ENCODE measurements around the gene CCDC14. TPM values are rescaled to one million over a fixed set of nuclear protein-coding genes. Genes with fewer than 3 reads are reported as not detected.
"Not testable (repeated sequence)": the region's sequence is repeated elsewhere in the genome, so short reads cannot be mapped to it uniquely, and the experiment has no call there.

Gene CCDC14
- total RNA-seq, 2 donors from 2014 or later, result 63.6 to 73.7 TPM

DNA sequence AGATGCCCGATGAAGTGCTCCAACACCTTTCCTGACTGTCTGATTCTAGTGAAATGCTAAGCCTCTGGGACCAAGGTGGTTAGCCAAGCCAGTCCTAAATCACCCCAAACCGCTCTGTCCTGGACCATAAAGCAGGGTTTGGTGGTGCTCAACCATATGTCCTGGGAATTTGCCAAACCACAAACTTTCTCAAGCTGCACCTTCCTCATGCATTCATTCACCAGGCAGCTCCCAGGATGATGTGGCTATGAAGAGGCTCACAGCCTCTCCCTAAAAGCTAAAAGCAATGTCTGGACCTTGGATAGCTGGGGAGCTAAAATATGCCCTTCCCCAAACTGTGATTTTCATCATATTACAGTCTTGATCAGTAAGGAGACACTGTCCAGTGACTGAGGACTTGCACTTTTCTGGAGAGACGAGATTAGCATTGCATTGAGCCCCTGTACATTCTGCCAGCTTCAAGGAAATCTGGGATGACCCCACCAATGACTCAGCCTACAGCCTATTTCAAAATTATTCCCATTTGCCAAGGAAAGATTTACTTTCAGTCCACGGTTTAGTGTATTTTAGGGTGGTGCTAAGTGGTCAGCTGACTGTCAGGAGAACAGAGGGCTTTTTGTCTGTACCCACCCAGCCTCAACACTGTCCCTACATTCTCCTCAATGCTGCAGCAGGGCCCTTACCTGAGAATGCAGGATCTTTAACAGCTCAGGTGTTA lies 15.3 kb upstream of the CCDC14 start:
- intact Hi-C loops (cut with DNase I, micrococcal nuclease); DNase-seq: not testable (repeated sequence)
- ATAC-seq, result peak; percentile 27

DNA sequence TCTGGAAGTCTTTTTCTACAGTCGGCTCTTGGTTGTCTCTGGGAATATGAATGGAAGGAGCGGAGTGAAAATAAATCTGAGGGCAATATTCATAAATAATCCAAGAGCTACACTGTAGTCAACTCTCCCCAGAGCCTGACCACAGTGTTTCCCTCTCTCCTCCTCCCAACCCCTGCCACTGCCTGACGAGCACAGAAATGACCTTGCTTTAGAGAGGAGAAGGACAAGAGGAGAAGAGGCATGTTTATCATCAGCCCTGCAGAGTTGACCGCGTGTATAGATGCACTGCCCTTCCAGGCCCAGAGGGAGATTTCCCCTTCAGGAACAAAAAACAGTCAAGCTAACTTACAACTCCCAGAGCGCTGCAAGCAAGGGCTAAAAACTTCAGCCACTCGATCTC lies 14.0 kb upstream of the CCDC14 start:
- DNase-seq; ATAC-seq; intact Hi-C loops (cut with DNase I, micrococcal nuclease): not testable (repeated sequence)

DNA sequence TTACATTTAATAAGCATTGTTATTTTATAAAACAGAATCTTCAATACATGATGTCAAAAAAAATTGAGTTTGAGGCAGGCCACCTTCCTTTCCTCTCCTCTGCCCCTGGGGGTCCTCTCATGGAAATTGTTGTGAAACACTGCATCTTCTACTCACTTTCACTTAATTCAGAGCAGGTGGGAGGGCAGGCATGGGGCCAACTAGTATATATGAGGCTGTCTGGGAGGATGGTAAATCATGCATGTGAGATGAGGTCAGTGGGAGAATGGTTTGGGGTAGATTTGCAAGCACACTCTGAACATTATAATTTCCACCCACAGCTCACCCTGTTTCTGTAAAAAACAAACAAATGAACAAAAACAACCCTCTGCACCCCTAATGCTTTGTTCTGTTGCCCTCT lies 10.4 kb upstream of the CCDC14 start:
- ATAC-seq, result no peak
- intact Hi-C loops (cut with DNase I, micrococcal nuclease), result no loop called here
- DNase-seq, result no peak

DNA sequence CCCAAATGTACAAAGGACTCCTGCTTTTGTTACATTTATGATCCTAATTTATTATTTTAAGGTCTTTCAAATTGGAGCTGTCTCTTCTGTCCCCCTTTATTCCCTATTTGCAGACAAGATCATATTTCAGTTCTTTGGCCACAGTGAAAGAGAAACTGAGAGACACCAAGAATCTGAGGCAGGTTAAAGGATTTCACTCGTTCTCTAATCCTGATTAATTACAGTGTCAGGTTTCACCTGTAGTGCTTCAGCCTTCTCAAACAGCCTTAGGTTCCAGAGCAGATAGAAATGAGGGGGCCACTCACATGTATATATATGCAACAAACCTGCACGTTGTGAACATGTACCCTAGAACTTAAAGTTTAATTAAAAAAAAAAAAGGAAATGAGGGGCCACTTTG lies 6.2 kb upstream of the CCDC14 start:
- DNase-seq; ATAC-seq; intact Hi-C loops (cut with DNase I, micrococcal nuclease): not testable (repeated sequence)

DNA sequence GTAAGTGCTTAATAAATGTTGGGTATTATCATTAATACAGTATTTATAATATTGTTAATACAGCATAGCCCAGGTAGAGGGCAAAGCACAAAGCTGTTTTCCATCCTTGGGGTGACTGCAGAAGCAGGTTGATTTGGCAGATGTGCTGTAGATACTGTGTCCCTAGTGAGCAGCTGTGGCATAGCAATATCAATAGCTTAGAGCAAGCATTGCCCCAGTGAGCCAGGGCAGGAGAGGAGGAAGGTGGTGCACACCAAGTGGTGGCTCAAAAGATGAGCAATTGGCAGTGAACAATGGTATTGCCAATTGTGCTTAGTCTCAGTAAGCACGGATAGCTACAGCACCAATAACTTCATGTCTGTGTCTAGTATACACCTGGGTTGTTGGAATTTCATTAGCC lies 5.8 kb upstream of the CCDC14 start:
- peak; percentile 29 for ATAC-seq
- DNase-seq; intact Hi-C loops (cut with DNase I, micrococcal nuclease): not testable (repeated sequence)

DNA sequence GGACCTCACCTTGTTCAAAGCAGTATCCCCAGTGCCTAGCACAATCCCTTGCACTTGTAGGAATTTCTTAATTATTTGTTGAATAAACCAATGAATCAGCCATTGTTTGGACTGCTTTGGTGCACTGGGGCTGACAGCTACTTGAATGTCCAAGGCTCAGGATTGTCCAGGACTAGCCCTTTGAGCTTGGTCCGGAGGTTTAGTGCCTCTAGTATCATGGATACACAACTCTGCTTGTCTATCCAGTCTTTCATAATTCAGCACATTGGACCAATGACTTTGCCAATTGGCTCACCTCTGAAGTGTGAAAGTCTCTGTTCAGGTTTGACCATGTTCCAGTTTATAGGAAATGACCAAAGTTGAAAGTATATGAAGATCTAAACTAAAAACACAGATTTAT lies 3.8 kb upstream of the CCDC14 start:
- ATAC-seq; DNase-seq; intact Hi-C loops (cut with DNase I, micrococcal nuclease): not testable (repeated sequence)

DNA sequence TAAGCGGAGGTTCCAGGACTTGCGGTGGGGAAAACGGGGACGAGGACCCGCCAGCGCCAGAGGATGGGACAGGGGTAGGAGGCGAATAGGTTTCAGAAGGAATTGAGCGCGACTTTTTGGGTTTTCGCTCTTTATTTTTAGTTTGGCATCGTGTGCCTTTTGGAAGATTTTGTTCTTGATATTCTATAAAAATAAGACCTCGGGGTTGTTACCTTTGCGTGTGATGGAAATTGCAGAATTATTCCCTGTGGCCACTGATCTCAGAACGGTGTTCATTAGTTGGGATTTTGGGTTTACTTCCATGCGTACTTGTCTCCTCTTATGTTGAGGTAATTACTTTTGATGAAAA lies 453 bp upstream of the CCDC14 start:
- ATAC-seq, result no peak
- intact Hi-C loops (cut with DNase I, micrococcal nuclease), result no loop called here
- no peak for DNase-seq

DNA sequence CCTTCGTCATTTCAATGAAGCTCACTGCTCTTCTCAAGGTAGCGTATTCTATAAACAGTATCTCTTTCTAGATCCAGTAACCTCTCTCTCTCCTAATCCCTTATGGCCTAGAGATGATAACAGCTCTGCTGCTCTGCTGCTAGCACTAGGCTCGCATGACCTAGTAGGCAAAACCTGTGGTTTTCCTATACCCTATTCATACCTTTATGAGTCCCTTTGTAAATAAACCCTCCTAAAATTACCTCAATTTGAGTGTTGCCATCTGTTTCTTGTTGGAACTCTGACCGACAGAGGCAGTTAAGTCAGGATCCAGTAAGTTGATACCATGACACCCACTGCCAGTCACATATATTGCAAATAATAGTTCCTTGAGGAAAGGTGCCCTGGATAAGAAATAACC lies 7.3 kb downstream of the CCDC14 start:
- DNase-seq, result no peak
- peak; percentile 70 for ATAC-seq
- intact Hi-C loops (cut with DNase I, micrococcal nuclease), result no loop called here

DNA sequence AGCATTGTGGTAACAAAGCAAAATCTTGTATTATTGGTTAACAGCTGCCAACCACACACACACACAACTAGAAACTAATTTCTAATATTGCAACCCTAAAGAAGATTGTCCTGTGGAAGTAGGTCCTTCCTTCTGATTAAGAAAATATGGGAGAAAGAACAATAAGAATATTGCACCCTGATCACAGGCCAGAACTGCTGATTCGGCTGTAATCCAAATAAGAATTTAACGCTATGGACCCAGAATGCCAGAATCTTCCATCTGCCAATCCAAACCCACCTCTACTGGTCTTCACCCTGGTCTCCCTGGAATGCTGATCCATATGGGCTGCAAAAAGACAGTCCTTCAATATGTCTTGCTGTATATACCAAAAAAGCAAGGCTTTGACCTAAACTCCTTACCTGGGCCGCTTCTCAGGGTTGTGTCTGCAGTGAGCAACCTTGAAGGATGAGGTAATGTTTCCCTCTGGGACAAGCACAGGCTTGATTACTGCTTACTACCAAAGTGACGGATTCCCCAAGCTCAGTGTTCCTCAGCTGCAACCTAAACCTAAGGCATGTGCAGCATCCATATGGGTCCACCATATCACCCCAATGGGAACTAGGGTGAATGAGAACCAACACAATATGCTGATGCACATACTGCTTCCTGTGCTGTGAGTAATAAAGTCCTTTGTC lies 8.0 kb downstream of the CCDC14 start:
- intact Hi-C loops (cut with DNase I, micrococcal nuclease), result no loop called here
- DNase-seq (no peak), ATAC-seq (no peak)

DNA sequence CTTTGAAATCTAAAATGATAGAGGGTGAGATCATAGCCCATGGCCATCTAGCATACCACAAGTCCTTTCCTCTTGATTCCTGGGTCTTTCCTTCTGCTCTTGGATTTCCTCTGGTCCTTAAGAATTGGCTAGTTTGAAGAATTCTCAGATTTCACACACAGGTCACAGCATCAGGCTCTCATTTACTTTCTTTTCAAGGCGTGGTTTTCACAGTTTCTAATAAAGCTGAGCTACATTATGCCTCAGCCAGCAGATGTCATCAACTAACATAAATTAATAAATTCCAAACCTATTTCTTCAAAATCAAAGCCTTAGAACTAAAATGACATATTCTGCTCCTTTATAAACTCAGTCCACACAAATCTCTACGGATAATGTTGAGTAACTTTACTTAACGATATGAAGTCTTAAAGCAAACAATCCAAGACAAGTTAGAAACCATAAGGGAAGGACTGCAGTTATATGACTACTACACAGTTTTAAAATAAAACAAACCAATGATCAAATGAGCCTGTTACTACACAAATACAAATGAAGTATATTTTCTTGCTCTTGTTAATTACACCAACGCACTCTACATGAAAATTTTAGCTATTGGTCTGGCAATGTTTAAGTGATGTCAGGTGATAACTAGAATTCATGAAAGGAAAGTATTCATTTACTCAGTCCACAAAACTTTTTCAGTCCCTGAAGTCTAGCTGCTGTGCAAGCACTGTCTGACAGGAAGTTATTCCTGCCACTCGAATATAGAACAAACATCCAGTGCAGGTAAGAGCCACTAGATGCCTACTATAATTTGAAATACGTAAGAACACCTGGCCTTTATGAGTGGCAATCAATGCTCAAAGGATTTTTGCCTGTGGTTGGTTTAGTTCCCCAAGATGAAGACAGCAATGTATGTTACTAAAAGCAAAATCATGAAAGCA lies 9.2 kb downstream of the CCDC14 start:
- intact Hi-C loops (cut with DNase I, micrococcal nuclease), result no loop called here
- no peak for DNase-seq
- ATAC-seq, result peak; percentile 70

DNA sequence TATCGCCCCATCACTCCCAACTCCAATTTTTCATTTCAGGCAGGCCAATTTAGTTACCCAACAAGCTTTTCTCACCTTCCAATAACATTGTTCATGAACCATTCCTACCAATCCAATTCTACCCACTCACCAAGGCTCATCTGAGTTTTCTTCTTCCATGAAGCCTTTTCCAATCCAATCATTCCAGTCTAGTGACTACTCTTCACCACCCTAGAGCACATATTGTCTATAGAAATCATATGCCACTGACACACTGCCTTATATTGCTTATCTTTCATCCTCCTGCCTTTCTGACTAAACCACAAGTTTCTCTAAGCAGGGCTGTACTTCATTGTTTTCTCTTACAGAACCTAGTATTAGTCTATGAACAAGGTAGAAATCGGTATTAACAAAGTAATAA lies 11.4 kb downstream of the CCDC14 start:
- intact Hi-C loops (cut with DNase I, micrococcal nuclease), result no loop called here
- ATAC-seq, result no peak
- no peak for DNase-seq

DNA sequence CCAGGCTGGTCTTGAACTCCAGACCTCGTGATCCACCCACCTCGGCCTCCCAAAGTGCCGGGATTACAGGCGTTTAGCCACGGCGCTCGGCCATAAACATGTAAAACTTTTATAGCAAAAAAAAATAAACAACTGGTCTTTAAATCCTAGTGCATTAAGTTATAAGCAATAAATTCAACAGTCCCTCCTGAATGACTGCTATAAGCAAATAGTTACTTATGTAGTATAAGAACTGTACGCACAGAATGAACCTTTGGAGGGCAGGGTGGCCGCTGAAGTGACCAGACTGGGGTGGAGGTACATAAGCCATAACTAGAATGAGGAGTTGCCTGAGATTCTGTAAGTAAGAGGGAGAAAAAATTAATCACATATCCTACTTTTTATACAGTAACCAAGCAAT lies 12.6 kb downstream of the CCDC14 start:
- DNase-seq (peak in 1 of 2 donors; percentile 26), ATAC-seq (peak; percentile 78)
- intact Hi-C loops (cut with DNase I, micrococcal nuclease), result no loop called here

DNA sequence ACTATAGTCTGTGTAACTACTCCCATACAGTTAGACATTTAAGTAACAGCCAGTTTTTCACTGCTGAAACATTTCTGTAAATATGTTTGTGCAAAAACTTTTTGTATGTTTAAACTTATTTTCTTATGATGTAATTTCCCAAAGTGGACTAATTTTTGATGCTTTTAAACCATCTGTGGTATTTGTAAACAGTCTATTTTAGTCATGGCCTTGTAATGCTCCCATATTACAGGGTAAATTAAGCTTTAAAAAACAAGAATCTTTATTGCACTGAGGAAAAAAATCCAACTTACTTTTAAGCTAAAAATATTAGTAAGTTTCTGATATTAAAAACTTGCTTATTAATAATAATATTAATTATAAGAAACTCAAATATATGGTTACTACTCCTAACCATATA lies 13.5 kb downstream of the CCDC14 start:
- ATAC-seq (no peak), DNase-seq (no peak)
- intact Hi-C loops (cut with DNase I, micrococcal nuclease), result no loop called here

DNA sequence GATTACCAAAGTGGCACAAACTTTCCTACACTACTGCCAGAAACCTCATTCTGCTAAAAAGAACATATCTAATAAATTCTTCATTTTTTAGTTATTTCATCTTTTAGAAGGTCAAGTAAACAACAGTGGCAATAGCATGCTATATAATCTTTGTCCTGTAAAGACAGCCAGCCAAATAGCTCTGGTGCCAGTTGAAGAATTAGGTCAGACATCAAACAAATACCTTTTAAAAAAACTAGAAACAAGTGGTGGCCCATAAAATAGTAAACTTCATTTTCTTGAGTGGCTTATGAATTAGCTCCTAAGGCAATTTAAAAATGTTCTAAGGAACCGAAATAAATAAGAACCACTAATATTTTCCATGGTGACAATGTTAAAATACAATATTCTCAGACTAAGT lies 19.5 kb downstream of the CCDC14 start:
- no peak for ATAC-seq
- DNase-seq, result no peak
- intact Hi-C loops (cut with DNase I, micrococcal nuclease), result no loop called here

DNA sequence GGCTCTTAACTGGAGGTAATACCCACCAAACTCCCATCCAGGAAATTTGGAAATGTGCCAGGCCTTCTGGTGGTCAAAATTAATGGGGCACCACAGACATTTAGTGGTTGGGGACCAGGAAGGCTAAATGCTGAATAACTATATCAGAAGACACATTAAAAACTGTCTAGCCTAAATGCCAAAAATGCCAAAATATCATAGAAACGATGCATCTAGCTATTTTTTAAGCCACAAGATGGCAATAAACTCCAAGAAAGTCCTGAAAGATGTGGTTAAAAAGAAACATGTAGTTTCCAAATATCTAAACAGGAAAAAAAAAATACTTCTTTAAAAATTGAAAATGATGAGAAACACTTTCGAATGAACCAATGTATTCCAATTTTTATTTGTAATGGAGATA lies 19.9 kb downstream of the CCDC14 start:
- ATAC-seq, result no peak
- no peak for DNase-seq
- intact Hi-C loops (cut with DNase I, micrococcal nuclease), result no loop called here

DNA sequence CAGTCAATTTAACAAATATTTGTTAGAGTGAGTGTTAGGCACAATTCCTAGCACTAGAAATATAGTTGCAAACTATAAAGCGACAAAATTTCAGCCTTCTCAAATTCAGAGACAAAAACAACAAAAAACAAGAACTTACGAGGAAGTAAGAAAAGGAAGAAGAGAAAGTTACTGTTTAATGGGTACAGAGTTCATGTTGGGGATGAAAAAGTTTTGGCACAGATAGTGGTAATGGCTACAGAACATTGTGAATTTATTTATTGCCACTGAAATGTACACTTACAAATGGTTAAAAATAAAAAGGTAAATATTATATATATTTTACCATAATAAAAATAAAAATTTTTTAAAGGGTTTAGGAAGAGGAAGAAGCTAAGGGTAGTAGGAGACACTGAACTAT lies 21.3 kb downstream of the CCDC14 start:
- peak; percentile 71 for ATAC-seq

DNA sequence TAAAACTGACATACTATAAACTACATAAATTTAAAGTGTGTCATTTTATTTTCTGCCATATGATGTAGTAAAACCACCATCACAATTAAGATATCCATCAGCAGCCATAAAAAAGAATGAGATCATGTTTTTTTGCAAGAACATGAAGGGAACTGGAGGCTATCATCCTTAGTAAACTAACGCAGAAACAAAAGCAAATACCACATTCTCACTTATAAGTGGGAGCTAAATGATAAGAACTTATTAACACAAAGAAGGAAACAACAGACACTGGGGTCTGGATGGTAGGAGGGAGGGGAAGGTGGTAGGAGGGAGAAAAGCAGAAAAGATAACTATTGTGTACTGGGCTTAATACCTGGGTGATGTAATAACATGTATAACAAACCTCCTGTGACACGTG lies 24.6 kb downstream of the CCDC14 start:
- no peak for DNase-seq
- intact Hi-C loops (cut with DNase I, micrococcal nuclease), result no loop called here
- ATAC-seq, result peak; percentile 73

More for the DNA sequence above, 21.3 kb downstream of the CCDC14 start:
- no peak for DNase-seq
- intact Hi-C loops (cut with DNase I, micrococcal nuclease), result no loop called here

DNA sequence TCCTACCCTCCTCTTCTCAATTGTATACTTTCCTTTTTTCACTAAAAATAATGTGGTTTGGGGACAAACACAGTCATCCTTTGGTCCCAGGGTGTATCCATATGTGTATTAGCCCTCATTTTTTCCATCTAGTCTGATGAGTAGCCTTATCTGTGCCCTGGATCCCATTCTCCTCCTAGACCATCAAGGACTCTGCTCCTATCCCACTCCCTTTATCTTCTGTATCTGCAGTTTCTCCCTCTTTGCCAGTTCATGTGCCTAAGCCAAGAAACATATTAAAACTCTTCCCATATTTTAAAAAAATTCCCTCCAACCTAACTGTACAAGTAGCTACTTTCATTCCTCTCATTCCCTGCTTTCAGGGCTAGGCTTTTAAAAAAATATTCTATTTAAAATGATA lies 25.2 kb downstream of the CCDC14 start:
- intact Hi-C loops (cut with DNase I, micrococcal nuclease), result no loop called here
- DNase-seq (no peak), ATAC-seq (no peak)

DNA sequence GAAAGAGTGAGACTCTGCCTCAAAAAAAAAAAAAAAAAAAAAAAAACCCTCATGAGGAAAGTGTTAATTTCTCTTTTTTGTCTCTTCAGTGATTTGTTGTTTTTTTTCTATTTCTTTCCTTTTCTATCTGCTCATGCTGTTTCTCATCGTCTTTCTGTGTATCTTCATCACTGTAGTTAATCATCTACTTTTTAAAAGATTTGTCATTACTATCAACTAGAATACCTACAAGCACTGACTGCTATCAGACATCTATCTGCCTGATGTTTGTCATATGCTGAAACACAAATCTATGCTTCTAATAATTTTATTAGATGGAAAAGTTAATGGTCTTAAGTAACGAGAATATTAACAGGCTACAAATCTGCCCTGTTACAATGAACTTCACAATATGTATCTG lies 26.8 kb downstream of the CCDC14 start:
- intact Hi-C loops (cut with DNase I, micrococcal nuclease), result no loop called here
- no peak for DNase-seq
- no peak for ATAC-seq

DNA sequence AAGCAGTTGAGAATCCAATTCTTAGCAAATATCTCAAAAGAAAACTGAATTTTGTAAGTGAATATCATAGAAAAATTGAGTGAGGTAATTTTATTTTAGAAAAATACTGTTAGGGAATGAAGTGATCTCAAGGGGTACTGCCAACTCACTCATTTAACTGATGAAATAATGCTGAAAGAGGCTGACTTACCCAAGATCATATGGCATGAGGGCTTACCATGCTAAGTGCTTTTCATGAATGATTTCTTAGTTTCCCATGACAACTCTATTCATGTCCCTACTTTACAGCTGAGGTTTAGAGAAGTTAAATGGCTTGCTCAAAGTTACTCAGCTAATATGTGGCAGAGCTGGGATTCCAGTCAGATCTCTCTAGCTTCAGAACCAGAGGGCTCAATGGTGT lies 30.6 kb downstream of the CCDC14 start:
- ATAC-seq, result no peak
- no peak for DNase-seq
- intact Hi-C loops (cut with DNase I, micrococcal nuclease), result no loop called here

Measured in left colon (tissue), 2 donors.